HepG2 (cell line): ENCODE data around the gene CLEC10A. TPM values are rescaled to one million over a fixed set of nuclear protein-coding genes. Genes with fewer than 3 reads are reported as not detected.

Experiments used
- CERS6 ChIP-seq: sonication (generic); formaldehyde crosslinking; IDR thresholded peaks from 2 replicates; pipeline ENCODE4 v1.5.0; 2020; ENCODE audit warnings: missing genetic modification reagents
- FOXP1 ChIP-seq, 2 experiments: fragments of 450-650 bp in 1 of 2; IDR thresholded peaks; 2 replicates each; pipeline ENCODE4 v1.6.1; 2017 to 2018; ENCODE audit warnings: antibody characterized with exemption in 1 of 2
- GATAD1 ChIP-seq: IDR thresholded peaks from 2 replicates; pipeline ENCODE4 v1.6.1; 2016; ENCODE audit warnings: missing genetic modification reagents, missing compliant biosample characterization
- HNF4G ChIP-seq, 2 experiments: sonication (generic) in 1 of 2; formaldehyde crosslinking in 1 of 2; IDR thresholded peaks; 2 replicates each; pipeline versions ENCODE4 v1.4.0 to v1.6.1; 2011 to 2020; ENCODE audit warnings: borderline replicate concordance in 2 of 2, low read depth in 2 of 2, mild to moderate bottlenecking in 2 of 2, low read length in 1 of 2, missing genetic modification reagents in 1 of 2, moderate library complexity in 1 of 2
- KDM2A ChIP-seq: sonication (generic); formaldehyde crosslinking; IDR thresholded peaks from 2 replicates; pipeline ENCODE4 v1.4.0; 2020; ENCODE audit warnings: low read depth, missing genetic modification reagents, borderline replicate concordance
- MAX ChIP-seq: IDR thresholded peaks from 2 replicates; pipeline ENCODE4 v1.6.1; 2012; ENCODE audit warnings: inconsistent platforms
- NFE2 ChIP-seq: sonication (generic); formaldehyde crosslinking; IDR thresholded peaks from 2 replicates; pipeline ENCODE4 v1.4.0; 2020; ENCODE audit warnings: missing genetic modification reagents
- NKX3-1 ChIP-seq: sonication (generic); formaldehyde crosslinking; IDR thresholded peaks from 2 replicates; pipeline ENCODE4 v1.5.0; 2020; ENCODE audit warnings: missing genetic modification reagents
- TCF12 ChIP-seq, 2 experiments: fragments of 450-650 bp in 1 of 2; sonication (generic) in 1 of 2; formaldehyde crosslinking in 1 of 2; IDR thresholded peaks; 2 replicates each; pipeline versions ENCODE4 v1.6.1 to v1.8.0; 2017 to 2022; ENCODE audit warnings: antibody characterized with exemption in 1 of 2, mild to moderate bottlenecking in 1 of 2, missing genetic modification reagents in 1 of 2, moderate library complexity in 1 of 2
- THAP11 ChIP-seq: IDR thresholded peaks from 2 replicates; pipeline ENCODE4 v1.6.1; 2016; ENCODE audit warnings: missing biosample characterization, missing genetic modification reagents
- TMF1 ChIP-seq: sonication (generic); formaldehyde crosslinking; IDR thresholded peaks from 2 replicates; pipeline ENCODE4 v1.8.1; 2022; ENCODE audit warnings: low read depth, missing genetic modification reagents
- U2AF1 ChIP-seq: fragments of 200-400 bp; formaldehyde crosslinking; optimal IDR thresholded peaks from 2 replicates; pipeline ENCODE3; 2017; ENCODE audit warnings: mild to moderate bottlenecking, low read depth, low read length
- ZNF350 ChIP-seq: sonication (generic); formaldehyde crosslinking; IDR thresholded peaks from 2 replicates; pipeline ENCODE4 v1.4.0; 2020; ENCODE audit warnings: mild to moderate bottlenecking, low read depth, missing genetic modification reagents, borderline replicate concordance
- polyA plus RNA-seq, 8 experiments: library from polyadenylated mRNA; depleted of rRNA in 3 of 8; stranded (reverse) in 7 of 8; unstranded in 1 of 8; fragments of >200 nt; fragmentation: Illumina TruSeq in 4 of 8; extraction: Trizol in 4 of 8; gene quantifications; 2 replicates each; pipeline versions ENCODE4 v1.2.1 to v1.2.3, GENCODE V29; 2011 to 2016; ENCODE audit warnings: low read depth in 4 of 8, missing spikeins in 1 of 8, mixed read lengths in 1 of 8; ENCODE audit not compliant: insufficient read depth in 1 of 8
- total RNA-seq, 5 experiments: library from RNA; depleted of rRNA; stranded (reverse); fragments of >200 nt; fragmentation: Illumina TruSeq; extraction: Trizol; gene quantifications; 2 replicates each; pipeline ENCODE4 v1.2.3, GENCODE V29; 2016; ENCODE audit warnings: low read depth in 1 of 5
- TF ChIP-seq, protein P1 (sequence below): sonication (generic); formaldehyde crosslinking; IDR thresholded peaks from 2 replicates; pipeline ENCODE4 v1.5.1; 2020; ENCODE audit warnings: mild to moderate bottlenecking, missing genetic modification reagents, moderate library complexity
- TF ChIP-seq, protein P2 (sequence below), 2 experiments: IDR thresholded peaks; 2 replicates each; pipeline ENCODE4 v1.6.1; 2011 to 2012; ENCODE audit warnings: low read length in 2 of 2, borderline replicate concordance in 1 of 2, low read depth in 1 of 2, mild to moderate bottlenecking in 1 of 2, moderate library complexity in 1 of 2
- TF ChIP-seq, protein P3 (sequence below): sonication (generic); formaldehyde crosslinking; IDR thresholded peaks from 2 replicates; pipeline ENCODE4 v1.5.1; 2020; ENCODE audit warnings: missing genetic modification reagents, mild to moderate bottlenecking, borderline replicate concordance
- TF ChIP-seq, protein P4 (sequence below): IDR thresholded peaks from 2 replicates; pipeline ENCODE4 v1.6.1; 2018; ENCODE audit warnings: missing genetic modification reagents, mild to moderate bottlenecking, missing compliant biosample characterization
- TF ChIP-seq, protein P5 (sequence below): sonication (generic); formaldehyde crosslinking; IDR thresholded peaks from 2 replicates; pipeline ENCODE4 v1.8.1; 2022; ENCODE audit warnings: mild to moderate bottlenecking, missing genetic modification reagents

Gene CLEC10A
- total and polyA plus RNA-seq, 2 of the 13 experiments (the other 11 are each of a cell fraction or from before 2014, with no cell fraction given), result 0.33 TPM; not detected in 1

GRCh38 chr17:7114241-7114874 is 34.3 kb upstream of the CLEC10A start, which contains the start of gene ASGR2 (continued):
- TF ChIP-seq, protein P1, sequence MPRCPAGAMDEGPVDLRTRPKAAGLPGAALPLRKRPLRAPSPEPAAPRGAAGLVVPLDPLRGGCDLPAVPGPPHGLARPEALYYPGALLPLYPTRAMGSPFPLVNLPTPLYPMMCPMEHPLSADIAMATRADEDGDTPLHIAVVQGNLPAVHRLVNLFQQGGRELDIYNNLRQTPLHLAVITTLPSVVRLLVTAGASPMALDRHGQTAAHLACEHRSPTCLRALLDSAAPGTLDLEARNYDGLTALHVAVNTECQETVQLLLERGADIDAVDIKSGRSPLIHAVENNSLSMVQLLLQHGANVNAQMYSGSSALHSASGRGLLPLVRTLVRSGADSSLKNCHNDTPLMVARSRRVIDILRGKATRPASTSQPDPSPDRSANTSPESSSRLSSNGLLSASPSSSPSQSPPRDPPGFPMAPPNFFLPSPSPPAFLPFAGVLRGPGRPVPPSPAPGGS, result no peak
- TF ChIP-seq TCF12 (IDR thresholded peaks at IDR 0.05) (no peak), TCF12 (CRISPR knock-in tag; IDR thresholded peaks at IDR 0.05) (0 out of 2 replicates have a peak, but pooled peaks have one; percentile 28), U2AF1 (peak; percentile 49), NFE2 (CRISPR knock-in tag) (no peak), ZNF350 (CRISPR knock-in tag) (peak; percentile 54), THAP11 (CRISPR knock-in tag) (peak; percentile 74), KDM2A (peak; percentile 43; the same call in 1 of the 2 replicates), MAX (peak; percentile 82), HNF4G (IDR thresholded peaks at IDR 0.05; ENCODE audit: borderline replicate concordance, low read depth, low read length) (peak; percentile 97), HNF4G (CRISPR knock-in tag; IDR thresholded peaks at IDR 0.05; ENCODE audit: borderline replicate concordance, low read depth) (peak; percentile 74; the same call in 1 of the 2 replicates), TMF1 (CRISPR knock-in tag) (peak; percentile 25), GATAD1 (CRISPR knock-in tag) (peak; percentile 61; the same call in 1 of the 2 replicates), CERS6 (CRISPR knock-in tag) (no peak), NKX3-1 (no peak; the same call in 1 of the 2 replicates), FOXP1 (IDR thresholded peaks at IDR 0.05) (peak; percentile 48; the same call in 1 of the 2 replicates), FOXP1 (CRISPR knock-in tag; IDR thresholded peaks at IDR 0.05) (peak; percentile 82)
- TF ChIP-seq, protein P2, sequence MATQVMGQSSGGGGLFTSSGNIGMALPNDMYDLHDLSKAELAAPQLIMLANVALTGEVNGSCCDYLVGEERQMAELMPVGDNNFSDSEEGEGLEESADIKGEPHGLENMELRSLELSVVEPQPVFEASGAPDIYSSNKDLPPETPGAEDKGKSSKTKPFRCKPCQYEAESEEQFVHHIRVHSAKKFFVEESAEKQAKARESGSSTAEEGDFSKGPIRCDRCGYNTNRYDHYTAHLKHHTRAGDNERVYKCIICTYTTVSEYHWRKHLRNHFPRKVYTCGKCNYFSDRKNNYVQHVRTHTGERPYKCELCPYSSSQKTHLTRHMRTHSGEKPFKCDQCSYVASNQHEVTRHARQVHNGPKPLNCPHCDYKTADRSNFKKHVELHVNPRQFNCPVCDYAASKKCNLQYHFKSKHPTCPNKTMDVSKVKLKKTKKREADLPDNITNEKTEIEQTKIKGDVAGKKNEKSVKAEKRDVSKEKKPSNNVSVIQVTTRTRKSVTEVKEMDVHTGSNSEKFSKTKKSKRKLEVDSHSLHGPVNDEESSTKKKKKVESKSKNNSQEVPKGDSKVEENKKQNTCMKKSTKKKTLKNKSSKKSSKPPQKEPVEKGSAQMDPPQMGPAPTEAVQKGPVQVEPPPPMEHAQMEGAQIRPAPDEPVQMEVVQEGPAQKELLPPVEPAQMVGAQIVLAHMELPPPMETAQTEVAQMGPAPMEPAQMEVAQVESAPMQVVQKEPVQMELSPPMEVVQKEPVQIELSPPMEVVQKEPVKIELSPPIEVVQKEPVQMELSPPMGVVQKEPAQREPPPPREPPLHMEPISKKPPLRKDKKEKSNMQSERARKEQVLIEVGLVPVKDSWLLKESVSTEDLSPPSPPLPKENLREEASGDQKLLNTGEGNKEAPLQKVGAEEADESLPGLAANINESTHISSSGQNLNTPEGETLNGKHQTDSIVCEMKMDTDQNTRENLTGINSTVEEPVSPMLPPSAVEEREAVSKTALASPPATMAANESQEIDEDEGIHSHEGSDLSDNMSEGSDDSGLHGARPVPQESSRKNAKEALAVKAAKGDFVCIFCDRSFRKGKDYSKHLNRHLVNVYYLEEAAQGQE (IDR thresholded peaks at IDR 0.05; ENCODE audit: borderline replicate concordance in 1 of 2, low read depth in 1 of 2, low read length in 2 of 2), result no peak; a peak in 1 of 4 replicates
- TF ChIP-seq, protein P3, sequence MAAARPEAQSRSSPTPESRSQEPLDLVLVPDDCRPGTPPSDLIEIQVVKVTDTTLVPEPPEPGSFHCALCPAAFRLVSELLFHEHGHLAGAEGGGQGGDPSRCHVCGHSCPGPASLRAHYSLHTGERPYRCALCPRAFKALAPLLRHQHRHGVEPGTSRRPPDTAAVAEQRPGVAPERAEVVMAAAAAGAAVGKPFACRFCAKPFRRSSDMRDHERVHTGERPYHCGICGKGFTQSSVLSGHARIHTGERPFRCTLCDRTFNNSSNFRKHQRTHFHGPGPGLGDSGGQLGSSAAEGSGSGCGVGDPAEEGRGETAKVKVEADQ (CRISPR knock-in tag), result peak; percentile 24; the same call in 1 of the 2 replicates
- TF ChIP-seq, protein P4, sequence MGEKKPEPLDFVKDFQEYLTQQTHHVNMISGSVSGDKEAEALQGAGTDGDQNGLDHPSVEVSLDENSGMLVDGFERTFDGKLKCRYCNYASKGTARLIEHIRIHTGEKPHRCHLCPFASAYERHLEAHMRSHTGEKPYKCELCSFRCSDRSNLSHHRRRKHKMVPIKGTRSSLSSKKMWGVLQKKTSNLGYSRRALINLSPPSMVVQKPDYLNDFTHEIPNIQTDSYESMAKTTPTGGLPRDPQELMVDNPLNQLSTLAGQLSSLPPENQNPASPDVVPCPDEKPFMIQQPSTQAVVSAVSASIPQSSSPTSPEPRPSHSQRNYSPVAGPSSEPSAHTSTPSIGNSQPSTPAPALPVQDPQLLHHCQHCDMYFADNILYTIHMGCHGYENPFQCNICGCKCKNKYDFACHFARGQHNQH (CRISPR knock-in tag), result peak; percentile 74
- TF ChIP-seq, protein P5, sequence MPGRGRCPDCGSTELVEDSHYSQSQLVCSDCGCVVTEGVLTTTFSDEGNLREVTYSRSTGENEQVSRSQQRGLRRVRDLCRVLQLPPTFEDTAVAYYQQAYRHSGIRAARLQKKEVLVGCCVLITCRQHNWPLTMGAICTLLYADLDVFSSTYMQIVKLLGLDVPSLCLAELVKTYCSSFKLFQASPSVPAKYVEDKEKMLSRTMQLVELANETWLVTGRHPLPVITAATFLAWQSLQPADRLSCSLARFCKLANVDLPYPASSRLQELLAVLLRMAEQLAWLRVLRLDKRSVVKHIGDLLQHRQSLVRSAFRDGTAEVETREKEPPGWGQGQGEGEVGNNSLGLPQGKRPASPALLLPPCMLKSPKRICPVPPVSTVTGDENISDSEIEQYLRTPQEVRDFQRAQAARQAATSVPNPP (CRISPR knock-in tag), result no peak; the same call in 1 of the 2 replicates
